Measurements from ENCODE around the gene TAOK3.

DNA sequence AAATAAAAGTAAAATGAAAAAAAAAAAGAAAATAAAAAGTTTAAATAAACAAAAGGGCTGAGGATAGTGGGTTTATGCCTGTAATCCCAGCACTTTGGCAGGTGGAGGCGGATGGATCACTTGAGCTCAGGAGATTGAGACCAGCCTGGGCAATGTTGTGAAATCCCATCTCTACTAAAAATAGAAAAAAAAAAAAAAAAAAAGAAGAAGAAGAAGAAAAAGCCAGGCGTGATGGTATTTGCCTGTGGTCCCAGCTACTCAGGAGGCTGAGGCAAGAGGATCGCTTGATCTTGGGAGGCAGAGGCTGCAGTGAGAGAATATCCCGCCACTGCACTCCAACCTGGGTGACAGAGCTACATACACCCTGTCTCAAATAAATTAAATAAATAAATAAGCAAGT lies 3.9 kb downstream of the TAOK3 start:
- TF ChIP-seq, protein P1, sequence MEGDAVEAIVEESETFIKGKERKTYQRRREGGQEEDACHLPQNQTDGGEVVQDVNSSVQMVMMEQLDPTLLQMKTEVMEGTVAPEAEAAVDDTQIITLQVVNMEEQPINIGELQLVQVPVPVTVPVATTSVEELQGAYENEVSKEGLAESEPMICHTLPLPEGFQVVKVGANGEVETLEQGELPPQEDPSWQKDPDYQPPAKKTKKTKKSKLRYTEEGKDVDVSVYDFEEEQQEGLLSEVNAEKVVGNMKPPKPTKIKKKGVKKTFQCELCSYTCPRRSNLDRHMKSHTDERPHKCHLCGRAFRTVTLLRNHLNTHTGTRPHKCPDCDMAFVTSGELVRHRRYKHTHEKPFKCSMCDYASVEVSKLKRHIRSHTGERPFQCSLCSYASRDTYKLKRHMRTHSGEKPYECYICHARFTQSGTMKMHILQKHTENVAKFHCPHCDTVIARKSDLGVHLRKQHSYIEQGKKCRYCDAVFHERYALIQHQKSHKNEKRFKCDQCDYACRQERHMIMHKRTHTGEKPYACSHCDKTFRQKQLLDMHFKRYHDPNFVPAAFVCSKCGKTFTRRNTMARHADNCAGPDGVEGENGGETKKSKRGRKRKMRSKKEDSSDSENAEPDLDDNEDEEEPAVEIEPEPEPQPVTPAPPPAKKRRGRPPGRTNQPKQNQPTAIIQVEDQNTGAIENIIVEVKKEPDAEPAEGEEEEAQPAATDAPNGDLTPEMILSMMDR (IDR thresholded peaks at IDR 0.05; ENCODE audit: low read depth, low read length) = no peak
- TF ChIP-seq EZH2phosphoT487 (IDR thresholded peaks at IDR 0.05; ENCODE audit: low read depth) = no peak
